HuH-7 (cell line): ENCODE data around the gene NTN1.

Experiments
- DNase-seq: peaks from one replicate; pipeline ENCODE4 v3.0.0; 2011; ENCODE audit warnings: low spot score

NTN1 gene

GRCh38 chr17:9232591-9233270 lies 211.4 kb downstream of the NTN1 start:
- DNase-seq = no peak

DNA sequence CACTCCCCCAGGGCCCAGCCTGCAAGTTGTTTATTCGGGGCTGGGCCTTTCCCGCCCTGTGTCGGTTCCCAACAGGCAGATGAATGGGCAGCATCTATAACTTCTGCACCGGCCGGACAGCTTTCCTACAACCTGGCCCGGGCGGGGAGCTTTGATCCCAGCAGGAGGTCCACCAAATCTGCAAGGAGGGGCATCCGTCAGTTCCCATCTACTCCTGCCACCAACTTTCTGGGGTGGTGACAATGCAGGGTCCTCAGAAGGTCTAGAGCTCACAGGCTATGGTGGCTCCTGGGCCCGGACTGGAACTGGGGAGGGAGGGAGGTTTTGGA lies 211.9 kb downstream of the NTN1 start:
- DNase-seq = no peak

DNA sequence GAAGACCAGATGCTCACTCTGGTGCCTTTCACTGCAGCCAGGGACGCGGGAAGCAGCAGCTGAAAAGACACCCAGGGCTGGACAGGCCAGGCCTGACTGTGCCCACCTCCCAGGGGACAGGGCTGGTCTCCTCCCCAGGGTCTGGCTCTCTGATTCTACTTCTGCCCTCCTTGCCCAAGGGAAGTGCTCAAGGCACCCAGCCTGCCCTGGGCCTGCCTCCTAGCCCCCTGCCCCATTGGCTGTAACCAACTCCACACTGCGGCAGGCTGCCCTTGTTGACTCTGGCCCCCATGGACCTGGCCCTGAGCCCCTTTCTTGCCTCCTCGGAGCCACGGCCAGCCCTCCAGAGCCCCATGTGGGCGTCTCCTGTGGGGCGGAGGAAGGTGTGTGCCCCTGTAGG lies 212.5 kb downstream of the NTN1 start:
- no peak for DNase-seq

- no peak for DNase-seq
Observed at GRCh38 chr17:9234389-9234945, 213.2 kb downstream of the NTN1 start.

GRCh38 chr17:9235346-9235745 lies 214.0 kb downstream of the NTN1 start:
- DNase-seq = no peak

DNA sequence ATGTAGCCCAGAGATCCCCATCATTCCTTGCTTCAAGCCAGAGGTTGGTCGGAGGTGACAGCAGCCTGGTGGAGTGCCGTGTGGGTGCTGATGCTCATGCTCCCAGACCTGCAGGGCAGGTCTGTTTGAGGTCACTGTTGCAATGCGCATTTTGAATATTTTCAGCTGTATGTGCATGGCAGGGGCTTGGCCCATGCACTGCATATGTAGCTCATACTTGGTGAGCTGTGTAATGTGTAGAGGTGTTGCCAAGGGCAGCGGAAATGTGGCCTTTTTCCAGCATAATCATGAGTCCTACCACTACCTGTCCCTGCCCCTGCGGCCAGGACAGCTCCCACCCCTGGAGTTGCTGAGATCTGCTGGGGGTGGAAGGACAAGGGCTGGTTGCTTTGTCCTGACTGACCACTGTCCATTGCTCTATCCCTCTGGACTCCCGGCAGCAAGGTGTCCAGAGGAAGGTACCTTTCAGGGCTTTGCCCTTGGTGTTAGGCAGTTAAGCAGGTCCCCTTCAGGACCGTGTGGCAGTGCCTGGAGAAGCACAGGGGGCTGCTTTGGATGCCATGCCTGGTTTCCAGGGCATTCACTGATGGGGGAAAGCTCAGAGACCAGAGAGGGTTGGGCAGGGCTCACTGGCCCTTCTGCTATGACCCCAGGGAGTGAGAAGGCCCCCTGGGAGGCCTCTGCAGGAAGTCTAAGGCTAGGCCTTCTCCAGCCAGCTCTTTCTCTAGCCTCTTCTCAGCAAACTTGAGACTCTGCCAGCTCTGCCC lies 215.2 kb downstream of the NTN1 start:
- no peak for DNase-seq

- no peak for DNase-seq
Observed at GRCh38 chr17:9237053-9237410, 215.7 kb downstream of the NTN1 start.

DNA sequence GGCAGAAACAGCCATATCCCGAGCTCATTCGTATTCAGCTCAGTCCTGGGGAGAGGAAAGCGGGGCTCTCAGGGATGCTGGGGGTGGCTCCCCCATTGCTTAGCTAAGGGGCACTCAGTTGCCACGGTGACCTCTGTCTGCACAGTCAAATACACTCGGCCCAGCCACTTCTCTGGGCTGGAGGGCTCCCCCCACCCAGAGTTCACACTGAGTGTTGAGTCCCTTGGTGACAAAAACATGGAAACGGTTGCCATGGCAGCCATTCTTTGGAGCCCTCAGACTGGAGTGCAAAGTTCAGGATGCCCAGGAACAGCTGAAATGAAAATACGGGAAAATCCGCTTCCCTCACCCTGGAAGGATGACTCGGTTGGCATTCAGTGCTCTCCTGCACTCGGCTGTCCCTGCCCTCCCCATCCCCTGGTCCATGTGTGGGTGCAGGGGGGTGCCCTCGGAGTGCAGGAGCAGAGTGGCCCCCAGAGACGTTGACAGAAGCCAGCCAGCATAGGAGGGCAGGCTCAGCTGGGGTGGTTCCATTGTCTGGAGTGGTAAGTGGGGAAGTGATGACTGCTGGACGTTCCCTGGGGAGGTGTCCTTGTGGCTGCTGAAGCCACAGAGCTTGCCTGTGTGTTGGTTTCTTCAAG lies 216.5 kb downstream of the NTN1 start:
- no peak for DNase-seq

- no peak for DNase-seq
Observed at GRCh38 chr17:9238340-9239245, 217.3 kb downstream of the NTN1 start.

- DNase-seq = no peak
Observed at GRCh38 chr17:9239246-9239792, 218.0 kb downstream of the NTN1 start.

DNA sequence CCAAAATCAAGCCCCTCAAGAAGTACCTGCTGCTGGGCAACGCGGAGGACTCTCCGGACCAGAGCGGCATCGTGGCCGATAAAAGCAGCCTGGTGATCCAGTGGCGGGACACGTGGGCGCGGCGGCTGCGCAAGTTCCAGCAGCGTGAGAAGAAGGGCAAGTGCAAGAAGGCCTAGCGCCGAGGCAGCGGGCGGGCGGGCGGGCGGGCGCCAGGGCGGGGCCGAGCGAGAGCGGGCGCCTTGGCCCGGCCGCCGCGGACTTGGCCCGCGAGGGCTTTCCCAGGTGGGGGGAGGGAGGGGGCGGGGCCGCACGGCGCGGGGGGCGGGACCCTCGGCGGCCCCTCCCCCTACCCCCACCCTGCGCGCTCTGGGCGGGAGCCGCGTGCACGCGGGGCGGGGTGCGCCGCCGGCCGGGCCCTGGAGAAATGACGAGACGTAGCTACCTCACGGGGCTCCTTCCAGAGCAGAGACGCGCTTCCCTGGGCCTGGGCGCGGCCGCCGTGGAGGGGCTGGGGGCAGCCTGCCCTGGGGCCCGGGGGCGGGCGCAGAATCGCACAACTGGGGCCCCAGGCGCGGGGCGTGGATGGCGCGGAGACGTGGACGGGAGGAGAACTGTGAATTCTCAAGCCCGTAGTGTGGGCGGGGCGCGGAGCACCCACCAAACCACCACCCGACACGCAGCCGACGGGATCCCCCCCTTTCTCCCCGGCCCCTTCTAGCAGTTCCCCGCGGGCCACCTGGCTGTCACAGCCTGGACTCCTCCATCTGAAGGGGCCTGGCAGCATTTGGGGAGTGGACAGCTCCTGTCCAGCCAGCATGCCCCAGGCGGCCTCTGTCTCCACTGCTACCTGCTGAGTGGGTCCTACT lies 218.7 kb downstream of the NTN1 start:
- DNase-seq = no peak

GRCh38 chr17:9240659-9241370 lies 219.5 kb downstream of the NTN1 start:
- peak; percentile 50 for DNase-seq

- no peak for DNase-seq
Observed at GRCh38 chr17:9241371-9241712, 220.0 kb downstream of the NTN1 start.

GRCh38 chr17:9241774-9242496 lies 220.6 kb downstream of the NTN1 start:
- no peak for DNase-seq

DNA sequence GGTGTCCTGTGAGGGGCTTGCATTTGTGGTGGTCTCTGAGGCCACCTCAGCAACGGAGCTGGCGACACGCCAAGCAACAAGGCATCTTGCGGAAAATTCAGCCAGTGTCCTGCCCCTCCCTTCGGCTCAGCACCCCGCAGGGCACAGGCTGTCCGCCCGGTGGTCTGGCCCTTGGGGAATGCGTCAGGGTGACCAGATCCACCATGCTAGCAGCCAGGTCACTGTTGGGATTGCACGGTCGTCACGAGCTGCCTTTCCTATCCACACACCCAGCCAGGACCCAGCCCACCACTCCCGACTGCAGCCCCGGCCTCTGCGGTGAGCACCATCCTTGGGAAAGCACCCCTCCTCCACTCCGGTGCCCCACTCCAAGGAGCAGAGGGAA lies 221.2 kb downstream of the NTN1 start:
- no peak for DNase-seq

- DNase-seq = no peak
Observed at GRCh38 chr17:9242983-9243382, 221.7 kb downstream of the NTN1 start.

DNA sequence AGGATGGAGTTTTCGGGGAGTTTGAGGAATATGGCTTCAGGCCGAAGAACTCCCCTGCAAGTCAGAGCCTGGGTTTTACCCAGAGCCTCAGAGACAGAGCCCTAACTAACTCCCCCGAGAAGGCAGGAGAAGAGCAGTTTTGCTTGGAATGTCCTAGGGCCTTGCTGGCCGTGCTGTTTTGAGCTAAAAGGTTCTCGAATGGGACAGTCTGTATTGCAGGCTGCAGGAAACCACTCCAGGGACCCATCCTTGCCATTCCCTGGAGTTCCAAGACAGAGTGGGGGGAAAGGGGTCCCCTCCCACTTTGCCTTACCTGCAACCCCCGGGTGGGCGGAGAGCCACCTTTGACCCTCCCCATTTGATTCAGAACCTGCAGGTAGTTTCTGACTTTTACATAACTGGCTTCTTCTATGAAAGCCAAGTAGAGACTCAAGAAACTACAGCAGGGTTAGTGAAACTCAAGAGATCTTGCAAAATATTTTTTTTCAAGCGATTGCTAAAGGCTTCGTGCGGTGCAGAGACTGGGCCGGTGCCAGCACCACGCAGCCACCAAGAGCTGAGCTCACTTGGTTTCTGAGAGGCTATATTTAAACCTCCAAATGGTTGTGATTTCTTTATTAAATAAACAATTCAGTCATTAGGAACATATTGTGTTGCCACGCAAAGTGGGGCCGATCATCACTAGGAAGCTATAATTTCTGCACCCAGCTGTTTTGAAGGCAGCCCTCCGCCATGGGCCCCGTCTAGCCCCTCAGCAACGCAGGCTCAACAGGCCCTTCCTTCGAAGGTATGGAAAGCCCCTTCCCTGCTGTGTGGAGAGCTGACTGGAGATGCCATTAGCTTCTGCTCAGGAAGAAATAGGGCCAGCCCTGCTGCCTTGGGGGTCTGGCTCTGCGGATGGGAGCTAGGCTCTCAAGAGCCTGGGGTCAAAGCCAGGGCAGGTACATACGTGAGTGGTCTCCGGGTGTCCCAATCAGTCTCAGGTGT lies 223.0 kb downstream of the NTN1 start:
- no peak for DNase-seq

DNA sequence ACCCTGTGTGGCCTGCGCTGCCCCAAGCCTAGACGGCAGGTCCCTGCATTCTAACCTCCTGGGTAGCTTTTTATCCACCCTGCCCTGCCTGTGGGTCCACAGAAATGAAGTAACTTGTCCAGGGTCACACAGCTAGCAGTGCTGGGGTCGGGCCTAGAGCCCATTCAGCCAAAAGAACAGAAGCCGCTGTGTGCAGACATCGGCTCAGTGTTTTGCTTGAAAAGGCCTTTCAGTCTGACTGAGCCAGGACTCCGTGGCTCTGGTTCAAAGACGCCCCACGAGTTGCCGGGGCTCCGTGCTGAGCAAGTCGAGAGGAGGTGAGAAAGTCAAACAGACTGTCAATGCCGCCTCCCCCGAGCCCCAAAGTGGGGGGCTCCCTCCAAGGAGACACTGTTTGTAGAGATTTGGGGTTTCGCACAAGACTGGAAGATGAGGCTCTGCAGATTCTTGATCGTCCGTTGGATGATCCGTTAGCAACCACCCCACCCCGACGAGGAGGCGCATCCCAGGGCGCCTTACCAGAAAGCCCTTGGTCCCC lies 226.2 kb downstream of the NTN1 start:
- no peak for DNase-seq
